HCT116 (cell line): ENCODE measurements around the gene HS6ST1.

ENCODE experiments used
- CBX3 ChIP-seq: IDR thresholded peaks from 2 replicates; pipeline ENCODE4 v1.6.1; 2012; ENCODE audit warnings: low read depth
- CTCF ChIP-seq, 3 experiments: fragments of 200-600 bp in 1 of 3; sonication (generic) in 1 of 3; IDR thresholded peaks in 2 of 3; conservative IDR thresholded peaks in 1 of 3; 2 replicates each; pipeline ENCODE4 v1.5.1; 2012 to 2017; ENCODE audit warnings: low read depth in 2 of 3, low read length in 2 of 3, antibody characterized with exemption in 1 of 3, borderline replicate concordance in 1 of 3, control low read depth in 1 of 3, mild to moderate bottlenecking in 1 of 3, mixed read lengths in 1 of 3, mixed run types in 1 of 3, moderate library complexity in 1 of 3; ENCODE audit not compliant: insufficient read depth in 1 of 3
- JUND ChIP-seq: IDR thresholded peaks from 2 replicates; pipeline ENCODE4 v1.6.1; 2012
- POLR2AphosphoS5 ChIP-seq: IDR thresholded peaks from 2 replicates; pipeline ENCODE4 v1.6.1; 2011; ENCODE audit warnings: mild to moderate bottlenecking, low read depth, low read length, moderate library complexity
- ZBTB33 ChIP-seq: IDR thresholded peaks from 2 replicates; pipeline ENCODE4 v1.6.1; 2011; ENCODE audit warnings: mild to moderate bottlenecking, low read length, moderate library complexity; ENCODE audit not compliant: insufficient replicate concordance; ENCODE audit errors: extremely low read depth

GRCh38 chr2:128228894-128229293 is 89.8 kb downstream of the HS6ST1 start:
- TF ChIP-seq ZBTB33: no peak
- TF ChIP-seq CBX3: no peak
- TF ChIP-seq POLR2AphosphoS5: no peak
- no peak for TF ChIP-seq JUND
- no peak for TF ChIP-seq CTCF (IDR thresholded peaks at IDR 0.05 in 2 of 3, conservative IDR thresholded peaks at IDR 0.05 in 1 of 3; ENCODE audit: borderline replicate concordance in 1 of 3, insufficient read depth in 1 of 3, low read depth in 2 of 3, low read length in 2 of 3)
